Kidney (tissue), 14 donors: ENCODE measurements around the gene NUP62. TPM values are rescaled to one million over a fixed set of nuclear protein-coding genes. Genes with fewer than 3 reads are reported as not detected.

Experiments used
- DNase-seq, 5 donors: peaks; one replicate each; pipeline ENCODE4 v3.0.0-alpha.2; 2013 to 2020
- FAIRE-seq: peaks from 2 replicates; lab custom pipeline; 2012; peaks lifted over from hg19 to GRCh38; lab: Jason Lieb, UNC
- H3K27ac ChIP-seq, 2 donors: one replicate each; pipeline ENCODE4 v1.7.0; 2013; ENCODE audit warnings: low read depth in 2 of 2, low read length in 2 of 2, inconsistent platforms in 1 of 2
- H3K27me3 ChIP-seq: one replicate; pipeline ENCODE4 v1.7.1; 2013; ENCODE audit warnings: low read length, inconsistent platforms; ENCODE audit not compliant: control insufficient read depth, insufficient read depth
- H3K36me3 ChIP-seq, 3 donors: one replicate each; pipeline versions ENCODE4 v1.7.0 to v1.7.1; 2013; ENCODE audit warnings: low read length in 3 of 3, control low read depth in 1 of 3, inconsistent platforms in 1 of 3; ENCODE audit not compliant: insufficient read depth in 3 of 3, control insufficient read depth in 2 of 3
- H3K4me1 ChIP-seq, 3 donors: one replicate each; pipeline versions ENCODE4 v1.7.0 to v1.7.1; 2013; ENCODE audit warnings: low read length in 3 of 3, inconsistent platforms in 1 of 3, low read depth in 1 of 3; ENCODE audit not compliant: control insufficient read depth in 2 of 3, insufficient read depth in 2 of 3
- H3K4me3 ChIP-seq, 3 donors: one replicate each; pipeline versions ENCODE4 v1.7.0 to v1.8.1; 2013; ENCODE audit warnings: low read length in 3 of 3, control low read depth in 1 of 3, inconsistent platforms in 1 of 3
- H3K9ac ChIP-seq, 3 donors: one replicate each; pipeline versions ENCODE4 v1.7.0 to v1.7.1; 2013; ENCODE audit warnings: low read length in 3 of 3, control low read depth in 1 of 3, inconsistent platforms in 1 of 3
- H3K9me3 ChIP-seq, 3 donors: one replicate each; pipeline versions ENCODE4 v1.7.0 to v1.7.1; 2013; ENCODE audit warnings: low read length in 3 of 3, control low read depth in 1 of 3, inconsistent platforms in 1 of 3; ENCODE audit not compliant: control insufficient read depth in 2 of 3, insufficient read depth in 1 of 3
- CTCF ChIP-seq: IDR thresholded peaks from 3 replicates; pipeline ENCODE4 v1.5.1; 2012; ENCODE audit warnings: mild to moderate bottlenecking, moderate library complexity, borderline replicate concordance; ENCODE audit not compliant: insufficient read depth; ENCODE audit errors: extremely low read depth
- intact Hi-C: fragments of 100-400 bp; cut with DNase I; formaldehyde crosslinking; loops from one replicate; pipeline ENCODE4 v1.11.1; 2022
- polyA plus RNA-seq: library from polyadenylated mRNA; stranded (reverse); fragments of 350-450 nt; fragmentation: Illumina TruSeq; extraction: RNeasy Lipid Tissue Mini Kit (QIAGEN cat#74804); gene quantifications from one replicate; pipeline ENCODE4 v1.2.3, GENCODE V29; 2014; ENCODE audit warnings: low read depth, low replicate concordance; ENCODE audit not compliant: insufficient read depth
- total RNA-seq: library from RNA; stranded (reverse); fragmentation: NEBNext Ultra II Directional; extraction: Animal tissue kit (Norgen Biotek cat#: 25700); gene quantifications from one replicate; pipeline ENCODE4 v1.2.1, GENCODE V29; 2021
- donor health status: control.
- donor health status: control.
- donor health status: control.
- donor health status: control.
- donor health status: control.
- donor health status: DM: yes; HTN: yes; CAD: no.
- donor health status: Normal renal cell carcinoma (clear cell type).

Gene NUP62
- total and polyA plus RNA-seq, 2 donors from 2014 or later, result 17.1 to 39.0 TPM

GRCh38 chr19:49907745-49908446 is 21.4 kb downstream of the NUP62 start:
- Histone ChIP-seq H3K9ac (no peak overlapping the region), H3K4me1 (peaks cover 0 to 7% (median 0%) of the 10 kb centered on the region in 3 donors), H3K4me3 (no peak overlapping the region), H3K36me3 (peaks cover 2 to 26% (median 4%) of the 10 kb centered on the region in 3 donors), H3K27ac (no peak overlapping the region), H3K9me3 (no peaks in the 10 kb centered on the region), H3K27me3 (no peaks in the 10 kb centered on the region)
- TF ChIP-seq CTCF, result no peak
- intact Hi-C loops, result no loop called here
- no peak for DNase-seq
- no peak for FAIRE-seq

DNA sequence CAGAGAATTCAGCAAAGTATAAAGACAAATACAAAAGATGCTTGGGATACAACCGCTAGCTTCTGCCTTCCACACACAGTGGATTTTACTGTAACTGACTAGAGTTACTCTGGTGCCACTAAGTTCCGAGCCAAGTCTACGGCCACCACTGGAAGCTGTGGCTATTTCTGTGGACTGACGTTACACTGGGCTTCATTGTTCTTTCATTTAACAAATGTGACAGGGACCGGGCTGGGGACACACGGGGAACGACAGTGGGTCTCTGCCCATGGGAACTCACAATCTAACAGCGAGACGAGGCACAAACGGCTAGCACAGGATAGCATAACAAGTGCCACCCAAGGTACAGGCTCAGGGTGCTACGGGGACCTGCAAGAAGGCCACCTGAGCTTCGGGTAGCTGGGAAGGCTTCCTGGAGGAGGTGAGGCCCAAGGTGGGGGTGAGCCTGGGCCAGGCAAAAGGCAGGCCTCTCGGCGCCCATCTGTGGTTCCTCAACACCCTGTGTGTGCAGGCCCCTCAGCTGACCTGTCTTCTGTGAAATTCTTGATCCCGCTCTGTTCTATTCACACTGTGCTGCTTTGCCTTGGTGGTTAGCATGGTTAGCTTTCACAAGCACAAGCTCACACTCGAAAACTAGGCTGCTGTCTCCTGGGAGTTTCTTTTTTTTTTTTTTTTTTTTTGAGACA is 22.3 kb downstream of the NUP62 start:
- intact Hi-C loops, result no loop called here
- DNase-seq (no peak), FAIRE-seq (no peak)
- H3K27me3 ChIP-seq, result no peaks in the 10 kb centered on the region
- H3K9ac ChIP-seq, result no peak overlapping the region
- TF ChIP-seq CTCF, result no peak
- H3K36me3 ChIP-seq, result peaks cover 2 to 22% (median 4%) of the 10 kb centered on the region in 3 donors
- H3K4me3 ChIP-seq, result no peak overlapping the region
- H3K27ac ChIP-seq, result no peak overlapping the region
- no peaks in the 10 kb centered on the region for H3K9me3 ChIP-seq
- H3K4me1 ChIP-seq, result peaks cover 0 to 7% (median 0%) of the 10 kb centered on the region in 3 donors

DNA sequence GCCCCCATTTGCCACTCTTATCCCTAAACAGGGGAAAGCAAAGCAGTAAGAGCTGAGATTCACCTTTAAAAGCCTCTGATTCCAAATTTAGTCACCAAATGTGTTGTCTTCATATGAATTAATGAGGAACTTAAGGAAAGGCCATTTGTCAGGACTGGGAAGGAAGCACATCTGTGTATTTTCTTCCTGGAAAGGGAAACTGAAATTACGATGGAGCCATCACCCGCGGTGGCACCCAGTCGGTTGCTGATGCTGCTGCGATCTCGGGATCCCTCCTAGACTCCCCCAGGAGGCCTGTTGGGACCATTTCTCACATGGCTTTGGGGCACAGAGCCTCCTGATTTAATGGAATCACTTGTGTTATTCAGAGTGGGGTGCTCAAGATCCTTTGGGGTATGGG is 25.2 kb downstream of the NUP62 start:
- FAIRE-seq, result no peak
- Histone ChIP-seq H3K27ac (no peak overlapping the region), H3K9me3 (no peaks in the 10 kb centered on the region), H3K9ac (no peak overlapping the region), H3K27me3 (no peaks in the 10 kb centered on the region), H3K36me3 (peaks cover 2 to 19% (median 4%) of the 10 kb centered on the region in 3 donors), H3K4me1 (no peaks in the 10 kb centered on the region), H3K4me3 (no peak overlapping the region)
- TF ChIP-seq CTCF, result no peak
- no peak for DNase-seq
- intact Hi-C loops, result no loop called here
